NB4 (cell line): ENCODE results near the gene HGFAC.

Source experiments
- MYC ChIP-seq: IDR thresholded peaks from 2 replicates; pipeline ENCODE4 v1.6.1; 2011; ENCODE audit warnings: low read depth, low read length
- TF ChIP-seq, protein P1 (sequence below): IDR thresholded peaks from one replicate; pipeline ENCODE4 v1.5.1; 2012; ENCODE audit warnings: low read depth, low read length

DNA sequence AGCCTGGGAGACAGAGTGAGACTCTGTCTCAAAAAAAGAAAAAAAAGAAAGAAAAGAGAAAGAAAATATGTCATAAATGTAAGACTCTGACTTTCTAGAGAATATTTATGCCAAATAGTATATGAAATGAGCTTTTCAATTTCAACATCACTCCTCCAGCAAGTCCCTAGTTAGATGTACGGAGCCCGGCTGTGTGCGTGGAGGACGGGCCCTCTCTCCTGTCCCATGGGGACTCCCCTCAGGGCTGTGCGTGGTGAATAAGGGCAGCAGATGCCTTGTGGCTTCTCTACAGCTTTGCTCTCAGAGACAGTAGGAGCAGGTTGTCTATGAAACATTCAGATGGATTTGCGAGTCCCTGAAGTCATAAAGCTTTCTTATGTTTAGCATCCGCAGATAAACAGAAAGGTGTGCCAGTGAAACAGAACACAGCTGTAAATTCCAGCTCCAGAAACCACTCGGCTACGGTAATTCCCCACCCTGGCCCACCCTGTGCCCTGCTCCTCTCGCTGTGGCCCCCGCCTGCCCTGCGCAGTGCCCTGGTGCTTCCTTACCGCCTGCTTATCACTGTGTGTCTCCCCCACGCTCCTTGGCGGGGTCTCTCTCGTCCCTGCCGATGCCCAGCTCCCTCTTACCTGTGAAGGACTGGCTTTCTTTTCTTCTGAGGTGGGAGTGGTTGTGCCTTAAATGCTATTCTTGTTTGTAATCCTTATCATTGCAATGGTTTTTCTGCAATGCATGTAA lies 13.9 kb upstream of the HGFAC start:
- TF ChIP-seq, protein P1, sequence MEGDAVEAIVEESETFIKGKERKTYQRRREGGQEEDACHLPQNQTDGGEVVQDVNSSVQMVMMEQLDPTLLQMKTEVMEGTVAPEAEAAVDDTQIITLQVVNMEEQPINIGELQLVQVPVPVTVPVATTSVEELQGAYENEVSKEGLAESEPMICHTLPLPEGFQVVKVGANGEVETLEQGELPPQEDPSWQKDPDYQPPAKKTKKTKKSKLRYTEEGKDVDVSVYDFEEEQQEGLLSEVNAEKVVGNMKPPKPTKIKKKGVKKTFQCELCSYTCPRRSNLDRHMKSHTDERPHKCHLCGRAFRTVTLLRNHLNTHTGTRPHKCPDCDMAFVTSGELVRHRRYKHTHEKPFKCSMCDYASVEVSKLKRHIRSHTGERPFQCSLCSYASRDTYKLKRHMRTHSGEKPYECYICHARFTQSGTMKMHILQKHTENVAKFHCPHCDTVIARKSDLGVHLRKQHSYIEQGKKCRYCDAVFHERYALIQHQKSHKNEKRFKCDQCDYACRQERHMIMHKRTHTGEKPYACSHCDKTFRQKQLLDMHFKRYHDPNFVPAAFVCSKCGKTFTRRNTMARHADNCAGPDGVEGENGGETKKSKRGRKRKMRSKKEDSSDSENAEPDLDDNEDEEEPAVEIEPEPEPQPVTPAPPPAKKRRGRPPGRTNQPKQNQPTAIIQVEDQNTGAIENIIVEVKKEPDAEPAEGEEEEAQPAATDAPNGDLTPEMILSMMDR = no peak
- TF ChIP-seq MYC = no peak
